H1 (cell line): ENCODE measurements around the gene MAJIN. TPM values are rescaled to one million over a fixed set of nuclear protein-coding genes. Genes with fewer than 3 reads are reported as not detected.

Source experiments
- CTCF ChIA-PET: fragments of 300-600 bp; sonication (Branson Sonifier 250); formaldehyde crosslinking; loops from one replicate; lab custom pipeline; 2021; ENCODE audit not compliant: partially characterized antibody; lab: Charles Lee
- POLR2A ChIA-PET: fragments of 300-600 bp; sonication (Branson Sonifier 250); formaldehyde crosslinking; loops from one replicate; lab custom pipeline; 2021; ENCODE audit warnings: inconsistent platforms; ENCODE audit not compliant: partially characterized antibody; lab: Charles Lee
- DNase-seq, 2 experiments: peaks; one replicate each; pipeline versions ENCODE4 v3.0.0 to v3.0.0-alpha.2; 2010 to 2022; ENCODE audit warnings: low spot score in 2 of 2, low read depth in 1 of 2, mixed read lengths in 1 of 2
- FAIRE-seq: peaks from 2 replicates; lab custom pipeline; 2011; peaks lifted over from hg19 to GRCh38; lab: Jason Lieb, UNC
- H2AFZ ChIP-seq: 2 replicates; pipeline ENCODE4 v1.8.1; 2012; ENCODE audit warnings: low read length, inconsistent platforms
- H2AK5ac ChIP-seq: 2 replicates; pipeline ENCODE4 v1.6.1; 2013; ENCODE audit warnings: low read depth, low read length
- H2BK120ac ChIP-seq: replicated peaks from 2 replicates; pipeline ENCODE3; 2013; ENCODE audit warnings: low read depth, low read length, inconsistent platforms
- H2BK12ac ChIP-seq: 2 replicates; pipeline ENCODE4 v1.6.1; 2013; ENCODE audit warnings: low read depth, low read length
- H2BK15ac ChIP-seq: 2 replicates; pipeline ENCODE4 v1.6.1; 2013; ENCODE audit warnings: low read length
- H2BK20ac ChIP-seq: 2 replicates; pipeline ENCODE4 v1.6.1; 2013; ENCODE audit warnings: low read length
- H2BK5ac ChIP-seq: 2 replicates; pipeline ENCODE4 v1.6.1; 2013; ENCODE audit warnings: low read depth, low read length
- H3K14ac ChIP-seq: 2 replicates; pipeline ENCODE4 v1.6.1; 2013; ENCODE audit warnings: inconsistent platforms; ENCODE audit not compliant: insufficient read length
- H3K18ac ChIP-seq: 2 replicates; pipeline ENCODE4 v1.6.1; 2013; ENCODE audit warnings: low read length; ENCODE audit errors: extremely low read depth
- H3K23ac ChIP-seq: 2 replicates; pipeline ENCODE4 v1.6.1; 2013; ENCODE audit warnings: inconsistent platforms; ENCODE audit not compliant: insufficient read length
- H3K23me2 ChIP-seq: 2 replicates; pipeline ENCODE4 v1.6.1; 2013; ENCODE audit warnings: low read depth, low read length
- H3K27ac ChIP-seq: 2 replicates; pipeline ENCODE4 v1.6.1; 2011; ENCODE audit warnings: low read depth, low read length, inconsistent platforms
- H3K27me3 ChIP-seq, 4 experiments: replicated peaks in 1 of 4; 1 replicate in 1 of 4; 2 replicates in 3 of 4; pipeline versions ENCODE4 v1.6.1 to v1.8.1; 2011 to 2013; ENCODE audit warnings: low read length in 3 of 4, mild to moderate bottlenecking in 3 of 4, inconsistent platforms in 2 of 4, mixed read lengths in 2 of 4, moderate library complexity in 1 of 4; ENCODE audit not compliant: control insufficient read depth in 3 of 4, insufficient read depth in 3 of 4; ENCODE audit errors: extremely low read depth in 1 of 4
- H3K36me3 ChIP-seq, 4 experiments: 2 replicates each; pipeline versions ENCODE4 v1.6.1 to v1.8.1; 2011 to 2013; ENCODE audit warnings: mild to moderate bottlenecking in 4 of 4, low read length in 3 of 4, moderate library complexity in 2 of 4, control low read depth in 1 of 4, inconsistent platforms in 1 of 4; ENCODE audit not compliant: insufficient read depth in 4 of 4, control insufficient read depth in 2 of 4
- H3K4ac ChIP-seq: replicated peaks from 2 replicates; pipeline ENCODE3; 2013; ENCODE audit warnings: low read length, low read depth, mixed read lengths, inconsistent platforms; ENCODE audit not compliant: insufficient read length
- H3K4me1 ChIP-seq, 4 experiments: replicated peaks in 1 of 4; 1 replicate in 1 of 4; 2 replicates in 3 of 4; pipeline versions ENCODE4 v1.6.1 to v1.8.1; 2011 to 2013; ENCODE audit warnings: low read length in 3 of 4, inconsistent platforms in 2 of 4, mixed read lengths in 1 of 4; ENCODE audit not compliant: insufficient read depth in 4 of 4, control insufficient read depth in 3 of 4
- H3K4me2 ChIP-seq, 2 experiments: 2 replicates each; pipeline versions ENCODE4 v1.6.1 to v1.8.1; 2011 to 2013; ENCODE audit warnings: low read depth in 2 of 2, low read length in 2 of 2, control low read depth in 1 of 2, inconsistent platforms in 1 of 2, mild to moderate bottlenecking in 1 of 2; ENCODE audit not compliant: insufficient read depth in 1 of 2
- H3K4me3 ChIP-seq, 4 experiments: fragments of 200-600, 300-600 bp in 1 of 4; sonication (generic), shearing (Covaris generic), sonication (Bioruptor Twin) in 1 of 4; 2 replicates each; pipeline versions ENCODE4 v1.5.1 to v1.8.1; 2011 to 2016; ENCODE audit warnings: low read length in 4 of 4, low read depth in 3 of 4, control low read depth in 2 of 4, inconsistent platforms in 2 of 4, mild to moderate bottlenecking in 2 of 4, mixed read lengths in 1 of 4, moderate library complexity in 1 of 4; ENCODE audit not compliant: insufficient read depth in 2 of 4; ENCODE audit errors: extremely low read depth in 1 of 4
- H3K56ac ChIP-seq: replicated peaks from 2 replicates; pipeline ENCODE3; 2013; ENCODE audit warnings: low read depth, mild to moderate bottlenecking, mixed read lengths, low read length, inconsistent platforms; ENCODE audit not compliant: insufficient read length
- H3K79me1 ChIP-seq: 2 replicates; pipeline ENCODE4 v1.6.1; 2013; ENCODE audit warnings: low read depth, low read length, control low read depth
- H3K79me2 ChIP-seq, 2 experiments: 2 replicates each; pipeline versions ENCODE4 v1.6.1 to v1.8.1; 2012 to 2013; ENCODE audit warnings: low read length in 2 of 2, mild to moderate bottlenecking in 2 of 2, inconsistent platforms in 1 of 2; ENCODE audit not compliant: insufficient read depth in 2 of 2, control insufficient read depth in 1 of 2
- H3K9ac ChIP-seq, 4 experiments: replicated peaks in 1 of 4; 1 replicate in 1 of 4; 2 replicates in 3 of 4; pipeline versions ENCODE4 v1.6.1 to v1.8.1; 2011 to 2013; ENCODE audit warnings: low read depth in 3 of 4, low read length in 3 of 4, control low read depth in 2 of 4, mild to moderate bottlenecking in 2 of 4, moderate library complexity in 2 of 4, inconsistent platforms in 1 of 4; ENCODE audit errors: extremely low read depth in 1 of 4
- H3K9me3 ChIP-seq, 2 experiments: 2 replicates each; pipeline versions ENCODE4 v1.6.1 to v1.8.1; 2012 to 2013; ENCODE audit warnings: mild to moderate bottlenecking in 2 of 2, moderate library complexity in 2 of 2, control low read depth in 1 of 2, inconsistent platforms in 1 of 2, low read depth in 1 of 2, low read length in 1 of 2, mixed read lengths in 1 of 2; ENCODE audit not compliant: insufficient read depth in 2 of 2
- H4K20me1 ChIP-seq, 2 experiments: replicated peaks in 1 of 2; 2 replicates each; pipeline versions ENCODE3 to v1.8.1; 2011 to 2013; ENCODE audit warnings: inconsistent platforms in 2 of 2, low read length in 2 of 2, mild to moderate bottlenecking in 1 of 2; ENCODE audit not compliant: insufficient read depth in 2 of 2, control insufficient read depth in 1 of 2
- H4K5ac ChIP-seq: 2 replicates; pipeline ENCODE4 v1.6.1; 2013; ENCODE audit warnings: low read length, low read depth, mixed read lengths, inconsistent platforms; ENCODE audit not compliant: insufficient read length
- H4K8ac ChIP-seq: 2 replicates; pipeline ENCODE4 v1.8.0; 2013; ENCODE audit warnings: mild to moderate bottlenecking, moderate library complexity, low read length, inconsistent platforms; ENCODE audit not compliant: insufficient read depth; ENCODE audit errors: extremely low read depth
- H4K91ac ChIP-seq: replicated peaks from 2 replicates; pipeline ENCODE3; 2013; ENCODE audit warnings: low read length, mixed read lengths, inconsistent platforms; ENCODE audit not compliant: insufficient read length
- CHD1 ChIP-seq: IDR thresholded peaks from 2 replicates; pipeline ENCODE4 v1.6.1; 2012; ENCODE audit warnings: low read depth, low read length, improper control_type of control experiment
- EZH2 ChIP-seq: fragments of 200-600 bp; sonication (generic); IDR thresholded peaks from 2 replicates; pipeline ENCODE4 v1.7.1; 2012; ENCODE audit warnings: low read depth, mild to moderate bottlenecking, moderate library complexity, low read length, inconsistent platforms; ENCODE audit not compliant: severe bottlenecking
- NANOG ChIP-seq: IDR thresholded peaks from 2 replicates; pipeline ENCODE4 v1.6.1; 2011; ENCODE audit warnings: low read length, low read depth, mild to moderate bottlenecking, inconsistent platforms; ENCODE audit not compliant: insufficient read depth, poor library complexity, severe bottlenecking
- POLR2A ChIP-seq, 2 experiments: IDR thresholded peaks; 1 replicate in 1 of 2; 2 replicates in 1 of 2; pipeline ENCODE4 v1.6.1; 2011; ENCODE audit warnings: low read depth in 2 of 2, low read length in 2 of 2, mild to moderate bottlenecking in 2 of 2; ENCODE audit errors: control extremely low read depth in 1 of 2
- TAF7 ChIP-seq: optimal IDR thresholded peaks from 2 replicates; pipeline ENCODE3; 2011; ENCODE audit warnings: low read depth, mild to moderate bottlenecking, inconsistent platforms, low read length, moderate library complexity, borderline replicate concordance
- WGBS, 2 experiments: shearing (Covaris generic) in 1 of 2; methylation state at CpG; one replicate each; pipeline versions ENCODE4 v1.1.6 to v1.1.7; 2013 to 2015; ENCODE audit warnings: low lambda C conversion rate in 2 of 2, mixed read lengths in 2 of 2, inconsistent platforms in 1 of 2, low coverage in 1 of 2, missing lambda C conversion rate in 1 of 2; ENCODE audit not compliant: insufficient replicate concordance in 2 of 2, insufficient coverage in 1 of 2, insufficient read length in 1 of 2; ENCODE audit errors: extremely low coverage in 1 of 2, missing lambda C conversion rate in 1 of 2; 5-methylcytosine and 5-hydroxymethylcytosine counted together
- polyA plus RNA-seq, 7 experiments: library from polyadenylated mRNA; depleted of rRNA in 3 of 7; stranded (reverse) in 5 of 7; unstranded in 2 of 7; fragments of >200 nt in 5 of 7; fragments of 200-250 nt in 2 of 7; gene quantifications; 1 replicate in 5 of 7; 2 replicates in 1 of 7; 4 replicates in 1 of 7; pipeline versions ENCODE4 v1.2.1 to v1.2.3, GENCODE V29; 2011 to 2013; ENCODE audit warnings: missing spikeins in 2 of 7, mixed read lengths in 2 of 7
- total RNA-seq: library from RNA; stranded (reverse); fragmentation: NEBNext Ultra II Directional; extraction: Animal tissue kit (Norgen Biotek cat#: 25700); gene quantifications from 2 replicates; pipeline ENCODE4 v1.2.1, GENCODE V29; 2021

Gene MAJIN
- total and polyA plus RNA-seq, 2 of the 8 experiments (the other 6 are each of a cell fraction or from before 2014, with no cell fraction given) = not detected

DNA sequence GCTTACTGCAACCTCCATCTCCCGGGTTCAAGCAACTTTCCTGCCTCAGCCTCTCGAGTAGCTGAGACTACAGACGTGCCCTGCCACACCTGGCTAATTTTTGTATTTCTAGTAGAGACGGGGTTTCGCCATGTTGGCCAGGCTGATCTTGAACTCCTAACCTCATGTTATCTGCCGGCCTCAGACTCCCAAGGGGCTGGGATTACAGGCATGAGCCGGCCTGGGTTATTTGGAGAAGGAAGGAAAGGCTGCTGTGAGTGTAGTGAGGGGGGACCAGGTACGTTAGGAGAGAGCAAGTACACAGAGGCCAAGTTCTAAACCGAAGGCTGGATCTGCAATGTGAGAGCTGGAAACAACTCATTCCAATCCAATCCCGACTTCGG, 24.4 kb upstream of the MAJIN start:
- Histone ChIP-seq H2AK5ac (no peak overlapping the region), H2BK20ac (no peak overlapping the region), H2BK120ac (no peak overlapping the region), H2BK5ac (peak overlapping the region; percentile 78; the same call in 1 of the 2 replicates), H3K23me2 (no peaks in the 10 kb centered on the region), H3K79me2 (no peaks in the 10 kb centered on the region), H3K27ac (no peak overlapping the region), H4K91ac (no peak overlapping the region), H3K9me3 (no peaks in the 10 kb centered on the region), H3K23ac (no peak overlapping the region), H3K4me1 (peaks cover 0 to 9% (median 1%) of the 10 kb centered on the region in 4 experiments; a peak in 2 of 7 replicates), H2BK15ac (peak overlapping the region; percentile 96), H3K4me2 (peak overlapping the region; percentile 1 to 58; a peak in 3 of 4 replicates)
- DNase-seq = no peak
- WGBS, 2 experiments = 80% methylated on average over 11 of the region's 11 CpGs; no CpG with 5 or more reads in 1 of the 2 experiments
- POLR2A ChIA-PET = interaction anchor here (0.6 to 2.8 kb wide), 10 partner anchors 9 to 190 kb away, joined by 3 to 20 read pairs (median 4); partner anchors contain the start of genes ARL2, GPHA2, MEN1 and PPP2R5B
- TF ChIP-seq TAF7 (no peak), EZH2 (no peak), CHD1 (no peak), NANOG (no peak), POLR2A (IDR thresholded peaks at IDR 0.05; ENCODE audit: control extremely low read depth in 1 of 2, low read depth in 2 of 2, low read length in 2 of 2) (no peak)
- TF ChIP-seq, all 59 proteins: peak for 0
- Histone ChIP-seq H2BK12ac (0 out of 2 replicates have a peak overlapping the region, but pooled peaks have one; percentile 63), H3K14ac (no peak overlapping the region), H4K5ac (no peak overlapping the region), H4K8ac (peak overlapping the region; percentile 59; the same call in 1 of the 2 replicates), H3K56ac (no peak overlapping the region), H3K18ac (peak overlapping the region; percentile 72; the same call in 1 of the 2 replicates), H3K4me3 (peak overlapping the region in 3 of 4 experiments; percentile 8 to 36 (median 23); a peak in 4 of 8 replicates), H3K27me3 (no peaks in the 10 kb centered on the region), H2AFZ (peak overlapping the region; percentile 52), H4K20me1 (no peaks in the 10 kb centered on the region), H3K4ac (no peak overlapping the region), H3K79me1 (no peaks in the 10 kb centered on the region), H3K9ac (no peak overlapping the region; a peak in 1 of 7 replicates), H3K36me3 (no peaks in the 10 kb centered on the region)
- CTCF ChIA-PET = interaction anchor here (0.6 to 6.1 kb wide), 32 partner anchors 8 to 601 kb away, joined by 3 to 65 read pairs (median 5); partner anchors contain the start of genes ARL2, EHD1, GPHA2 and SAC3D1
- FAIRE-seq = no peak
